Fibroblast of skin of scalp (primary cell): Measurements from ENCODE around the gene UGT1A3.

ENCODE experiments used
- DNase-seq: peaks from one replicate; pipeline ENCODE4 v3.0.0-alpha.2; 2013

The UGT1A3 gene

GRCh38 chr2:233760043-233760442 lies 31.2 kb downstream of the UGT1A3 start, which contains the start of gene UGT1A1:
Gene UGT1A1 (plus strand): TSS chr2:233760270. CDS start chr2:233760288, 18 bp downstream.
- DNase-seq, result no peak

GRCh38 chr2:233761040-233761769 lies 32.4 kb downstream of the UGT1A3 start:
- no peak for DNase-seq

GRCh38 chr2:233764264-233764663 lies 35.4 kb downstream of the UGT1A3 start:
- DNase-seq, result no peak

DNA sequence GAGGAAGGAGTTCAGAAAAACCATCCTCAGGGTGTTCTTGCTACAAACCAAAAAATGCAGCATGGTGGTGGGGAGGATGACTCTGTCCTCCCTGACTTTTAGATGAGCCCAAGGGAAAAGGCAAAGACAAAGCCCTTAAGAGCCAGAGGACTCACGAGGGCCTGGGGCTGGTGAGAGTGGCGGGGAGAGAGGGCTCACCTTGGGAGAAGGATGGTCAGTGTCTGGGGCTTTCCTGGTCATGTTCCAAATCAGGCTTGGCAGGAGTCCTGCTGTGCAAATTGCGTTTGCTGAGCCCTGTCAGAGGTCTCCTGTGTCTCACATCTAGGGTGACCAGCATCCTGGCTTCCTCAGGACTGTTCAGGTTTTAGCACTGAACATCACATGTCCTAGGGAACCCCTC lies 35.9 kb downstream of the UGT1A3 start:
- DNase-seq, result no peak

DNA sequence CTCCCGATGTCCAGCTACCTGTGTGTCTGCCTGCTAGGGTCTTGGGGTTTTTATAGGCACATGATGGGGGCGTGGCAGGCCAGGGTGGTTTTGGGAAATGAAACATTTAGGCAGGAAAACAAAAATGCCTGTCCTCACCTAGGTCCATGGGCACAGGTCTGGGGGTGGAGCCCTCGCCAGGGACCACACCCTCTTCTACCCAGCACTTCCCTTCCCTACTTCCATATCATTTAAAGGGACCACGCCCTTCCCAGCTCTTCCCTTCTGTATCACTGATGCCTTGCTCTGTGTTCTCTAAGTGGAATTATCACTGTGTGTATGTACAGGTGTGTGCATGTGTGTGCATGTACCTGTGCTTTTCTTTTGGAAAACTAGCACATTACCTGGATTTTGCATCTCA lies 37.6 kb downstream of the UGT1A3 start:
- DNase-seq, result no peak

- DNase-seq, result no peak
Observed at GRCh38 chr2:233768076-233768475, 39.2 kb downstream of the UGT1A3 start.

DNA sequence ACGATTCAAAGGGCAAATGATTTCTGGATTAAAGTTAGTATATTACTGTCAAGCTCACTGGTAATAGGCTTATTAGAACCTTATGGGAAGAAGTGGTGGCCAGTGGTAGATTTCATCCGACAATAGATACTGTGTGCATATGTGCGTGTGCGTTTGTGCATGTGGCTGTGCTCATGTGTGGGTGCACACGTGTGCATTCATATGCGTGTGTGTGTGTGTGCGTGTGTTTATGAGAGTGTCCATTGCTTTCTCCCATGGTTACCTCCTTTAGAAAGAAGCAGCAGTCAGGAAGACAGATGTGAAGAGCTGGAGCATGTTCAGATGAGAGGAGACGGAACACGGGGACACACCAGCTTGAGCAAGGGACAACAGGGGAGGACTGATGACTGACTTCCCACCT lies 40.4 kb downstream of the UGT1A3 start:
- DNase-seq, result no peak

GRCh38 chr2:233772153-233772552 lies 43.3 kb downstream of the UGT1A3 start:
- DNase-seq, result no peak

DNA sequence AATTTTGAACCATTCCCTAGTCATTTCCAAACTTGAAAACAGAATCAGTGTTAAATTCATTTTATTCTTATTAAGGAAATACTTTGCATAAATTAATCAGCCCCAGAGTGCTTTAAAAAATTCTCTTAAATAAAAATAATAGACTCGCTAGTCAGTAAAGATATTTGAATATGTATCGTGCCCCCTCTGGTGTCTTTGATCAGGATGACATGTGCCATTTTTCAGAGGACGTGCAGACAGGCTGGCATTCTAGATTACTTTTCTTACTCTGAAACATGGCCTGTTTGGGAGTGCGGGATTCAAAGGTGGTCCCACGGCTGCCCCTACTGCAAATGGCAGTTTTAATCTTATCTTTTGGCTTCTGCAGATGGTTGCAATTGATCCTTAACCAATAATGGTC lies 43.7 kb downstream of the UGT1A3 start:
- DNase-seq, result no peak

- DNase-seq, result no peak
Observed at GRCh38 chr2:233773854-233774253, 45.0 kb downstream of the UGT1A3 start.

DNA sequence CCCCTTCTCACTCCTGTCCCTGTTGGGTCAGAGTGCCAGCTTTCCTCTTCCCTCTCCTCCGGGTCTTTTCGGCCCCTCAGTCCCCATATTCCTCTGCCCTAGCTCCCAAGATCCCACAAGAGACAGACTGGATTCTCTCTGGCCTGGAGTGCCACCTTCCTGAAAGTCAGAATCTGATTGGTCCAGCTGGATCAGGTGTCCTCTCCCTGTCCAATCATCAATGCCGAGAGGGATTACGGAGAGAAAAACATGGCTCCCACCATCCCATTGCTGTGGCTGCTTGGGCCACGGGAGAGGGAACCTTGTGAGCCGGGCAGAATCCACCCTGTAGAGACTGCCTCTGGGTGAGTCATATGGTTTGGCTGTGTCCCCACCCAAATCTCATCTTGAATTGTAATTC lies 46.6 kb downstream of the UGT1A3 start:
- no peak for DNase-seq

DNA sequence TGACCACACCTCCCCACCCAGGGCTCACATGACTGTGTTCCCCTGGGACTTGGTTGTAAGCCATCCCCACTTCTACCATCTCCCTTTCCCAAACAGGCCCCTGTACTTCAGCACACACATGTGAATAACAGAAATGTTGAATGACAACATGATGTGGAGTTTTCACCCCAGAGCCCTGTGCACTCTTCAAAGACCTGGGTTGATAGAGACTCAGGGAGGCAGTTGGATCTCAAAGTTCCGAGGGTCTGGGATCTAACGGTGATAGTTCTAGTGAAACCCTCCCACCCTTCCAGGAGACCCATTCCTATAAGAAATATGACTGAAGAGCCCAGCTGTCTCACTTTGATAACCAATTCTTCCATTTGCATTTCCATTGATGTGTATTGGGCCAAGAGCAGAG lies 49.2 kb downstream of the UGT1A3 start, which contains the start of gene MROH2A:
Gene MROH2A, plus strand, starts transcription at position 301 of the 400 bp plus-strand sequence. CDS start 1,029 bp downstream, outside the sequence.
- no peak for DNase-seq

GRCh38 chr2:233779722-233780121 lies 50.9 kb downstream of the UGT1A3 start:
- DNase-seq, result no peak

- DNase-seq, result no peak
Observed at GRCh38 chr2:233780771-233781170, 51.9 kb downstream of the UGT1A3 start.

GRCh38 chr2:233789554-233789953 lies 60.7 kb downstream of the UGT1A3 start:
- no peak for DNase-seq

- DNase-seq, result no peak
Observed at GRCh38 chr2:233791151-233791882, 62.5 kb downstream of the UGT1A3 start.

DNA sequence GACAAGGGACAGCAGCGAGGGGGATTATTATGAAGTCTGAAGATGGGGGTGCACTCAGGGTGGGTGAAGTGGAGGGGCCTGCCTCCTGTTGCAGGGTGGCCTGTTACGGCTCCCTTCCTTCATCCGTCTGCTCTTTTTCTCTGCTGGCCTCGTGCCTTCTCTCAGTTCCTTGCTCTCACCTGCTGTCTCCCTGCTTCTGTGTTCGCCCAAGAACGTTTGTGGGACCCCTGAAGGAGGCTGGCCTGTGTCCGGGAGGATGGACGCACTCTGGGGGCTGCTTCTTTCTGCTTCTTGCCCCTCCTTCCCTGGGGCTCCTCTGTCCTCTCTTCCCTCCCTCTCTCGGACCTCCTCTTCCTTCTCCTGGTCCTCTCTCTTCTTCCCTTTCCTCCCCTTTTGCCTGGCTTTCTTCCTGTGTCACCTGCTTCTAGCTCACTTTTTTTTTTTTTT lies 63.1 kb downstream of the UGT1A3 start:
- no peak for DNase-seq

- DNase-seq, result no peak
Observed at GRCh38 chr2:233792720-233793119, 63.9 kb downstream of the UGT1A3 start.

GRCh38 chr2:233793465-233794127 lies 64.8 kb downstream of the UGT1A3 start:
- no peak for DNase-seq

DNA sequence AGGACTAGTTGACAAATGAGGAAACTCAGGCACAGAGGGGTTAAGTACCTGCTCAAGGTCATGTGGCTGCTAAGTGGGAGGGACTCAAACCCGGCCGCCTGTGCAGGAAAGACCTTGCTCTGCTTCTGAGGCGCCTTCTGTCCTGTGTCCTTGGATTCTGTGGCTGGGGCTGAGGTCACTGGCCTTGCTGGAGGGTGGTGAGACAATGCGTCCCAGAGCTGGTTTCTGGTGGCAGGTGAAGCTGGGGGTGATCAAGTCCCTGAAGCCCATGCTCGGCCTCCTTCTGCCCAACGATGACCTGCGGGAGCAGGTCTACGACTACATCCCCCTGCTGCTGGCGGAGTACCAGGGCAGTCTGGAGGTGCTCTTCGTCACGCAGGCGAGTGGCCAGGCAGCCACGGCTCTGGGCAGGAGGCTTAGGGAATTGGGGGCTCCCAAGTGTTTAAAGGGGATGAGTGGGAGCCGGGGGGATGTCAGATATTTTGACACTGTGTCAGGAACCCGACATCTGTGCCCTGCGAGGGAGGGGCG lies 65.4 kb downstream of the UGT1A3 start:
- no peak for DNase-seq

- DNase-seq, result no peak
Observed at GRCh38 chr2:233795735-233796171, 66.9 kb downstream of the UGT1A3 start.

DNA sequence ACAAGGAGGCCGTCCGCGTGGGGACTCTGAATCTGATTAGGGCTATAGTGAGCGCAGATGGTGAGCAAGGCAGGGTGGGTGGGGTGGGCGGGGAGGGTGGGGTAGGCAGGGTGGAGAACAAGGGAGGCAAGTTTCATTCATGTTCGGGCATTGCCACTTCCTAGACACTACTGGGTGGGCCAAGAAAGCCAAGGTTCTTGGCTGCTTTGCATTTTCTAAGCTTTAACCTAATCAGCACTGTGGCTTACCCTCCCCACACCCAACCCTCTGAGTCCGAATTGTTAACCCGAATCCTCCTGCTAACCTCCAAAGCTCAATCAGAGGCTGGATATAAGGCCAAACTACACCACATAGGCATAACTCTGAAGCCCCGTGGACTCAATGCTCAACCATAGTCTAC lies 67.4 kb downstream of the UGT1A3 start:
- no peak for DNase-seq
